Measurements from ENCODE around the gene BAHCC1. TPM values are rescaled to one million over a fixed set of nuclear protein-coding genes. Genes with fewer than 3 reads are reported as not detected.

The BAHCC1 gene
- 2.3 and 2.7 TPM in 2 replicates for total RNA-seq

GRCh38 chr17:81394921-81395599 is at the start of gene BAHCC1:
Gene BAHCC1, plus strand, starts transcription at chr17:81395457. Its CDS starts 4,283 bp downstream, at chr17:81399740.

GRCh38 chr17:81512562-81513371 is 117.5 kb downstream of the BAHCC1 start, which contains the start of gene ACTG1:
Gene ACTG1, minus strand, starts transcription at chr17:81512799. Its CDS starts 445 bp downstream, at chr17:81512354.

Other genes starting within 250 kb of the BAHCC1 start
- gene PVALEF, start 229.9 kb upstream of the BAHCC1 start, total RNA-seq: not detected in 2 replicates
- gene AATK, start 229.2 kb upstream of the BAHCC1 start, total RNA-seq: 1.3 and 1.7 TPM in 2 replicates
- 4.2 and 7.2 TPM in 2 replicates for gene CEP131, start 172.5 kb upstream of the BAHCC1 start, total RNA-seq
- 6.1 and 7.6 TPM in 2 replicates for gene TEPSIN, start 156.4 kb upstream of the BAHCC1 start, total RNA-seq
- 10.8 and 14.2 TPM in 2 replicates for gene NDUFAF8, start 156.1 kb upstream of the BAHCC1 start, total RNA-seq
- gene SLC38A10, start 100.2 kb upstream of the BAHCC1 start, total RNA-seq: 53.7 and 67.2 TPM in 2 replicates
- 3,173 and 6,668 TPM in 2 replicates for gene ACTG1, start 117.3 kb downstream of the BAHCC1 start, total RNA-seq
- gene FSCN2, start 132.9 kb downstream of the BAHCC1 start, total RNA-seq: 0.26 and 0.54 TPM in 2 replicates
- 10.5 and 13.8 TPM in 2 replicates for gene FAAP100, start 156.9 kb downstream of the BAHCC1 start, total RNA-seq
- gene NPLOC4, start 241.7 kb downstream of the BAHCC1 start, total RNA-seq: 57.2 and 71.2 TPM in 2 replicates
- 0.43 and 0.60 TPM in 2 replicates for gene TSPAN10, start 241.7 kb downstream of the BAHCC1 start, total RNA-seq

Data from dermis lymphatic vessel endothelial cell (primary cell).